GM12801 (cell line): Measurements from ENCODE around the gene CNPY2.

ENCODE experiments used
- CTCF ChIP-seq: IDR thresholded peaks from one replicate; pipeline ENCODE4 v1.5.1; 2011; ENCODE audit warnings: control low read depth; ENCODE audit not compliant: insufficient read length; ENCODE audit errors: extremely low read depth

The CNPY2 gene

GRCh38 chr12:56326126-56326525, 10.3 kb upstream of the CNPY2 start:
- TF ChIP-seq CTCF: no peak

- no peak for TF ChIP-seq CTCF
Observed at GRCh38 chr12:56324206-56324605, 8.4 kb upstream of the CNPY2 start.

GRCh38 chr12:56321027-56321426, 5.2 kb upstream of the CNPY2 start:
- TF ChIP-seq CTCF: no peak

GRCh38 chr12:56317675-56318074, 1.9 kb upstream of the CNPY2 start:
- no peak for TF ChIP-seq CTCF

- TF ChIP-seq CTCF: no peak
Observed at GRCh38 chr12:56315249-56315621, 553 bp downstream of the CNPY2 start.

- no peak for TF ChIP-seq CTCF
Observed at GRCh38 chr12:56311003-56311402, 4.8 kb downstream of the CNPY2 start.

- no peak for TF ChIP-seq CTCF
Observed at GRCh38 chr12:56308714-56309113, 7.1 kb downstream of the CNPY2 start.
